ENCODE results near the gene TOGARAM2.

DNA sequence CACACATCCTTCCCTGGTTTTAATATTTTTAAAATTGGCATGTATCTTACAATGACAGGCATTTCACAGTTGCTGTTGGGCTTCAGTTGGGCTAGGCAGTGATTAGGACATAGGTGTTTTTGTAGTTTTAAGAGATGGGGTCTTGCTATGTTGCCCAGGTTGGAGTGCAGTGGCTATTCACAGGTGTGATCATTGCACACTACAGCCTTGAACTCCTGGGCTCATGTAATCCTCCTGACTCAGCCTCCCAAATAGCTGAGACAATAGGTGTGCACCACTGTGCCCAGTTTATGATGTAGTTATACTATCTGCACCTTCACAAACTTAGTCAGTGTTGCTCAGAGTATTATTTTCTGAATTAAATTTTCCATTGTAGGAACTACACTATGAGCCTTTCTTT lies 49.9 kb downstream of the TOGARAM2 start:
- TF ChIP-seq, protein P1, sequence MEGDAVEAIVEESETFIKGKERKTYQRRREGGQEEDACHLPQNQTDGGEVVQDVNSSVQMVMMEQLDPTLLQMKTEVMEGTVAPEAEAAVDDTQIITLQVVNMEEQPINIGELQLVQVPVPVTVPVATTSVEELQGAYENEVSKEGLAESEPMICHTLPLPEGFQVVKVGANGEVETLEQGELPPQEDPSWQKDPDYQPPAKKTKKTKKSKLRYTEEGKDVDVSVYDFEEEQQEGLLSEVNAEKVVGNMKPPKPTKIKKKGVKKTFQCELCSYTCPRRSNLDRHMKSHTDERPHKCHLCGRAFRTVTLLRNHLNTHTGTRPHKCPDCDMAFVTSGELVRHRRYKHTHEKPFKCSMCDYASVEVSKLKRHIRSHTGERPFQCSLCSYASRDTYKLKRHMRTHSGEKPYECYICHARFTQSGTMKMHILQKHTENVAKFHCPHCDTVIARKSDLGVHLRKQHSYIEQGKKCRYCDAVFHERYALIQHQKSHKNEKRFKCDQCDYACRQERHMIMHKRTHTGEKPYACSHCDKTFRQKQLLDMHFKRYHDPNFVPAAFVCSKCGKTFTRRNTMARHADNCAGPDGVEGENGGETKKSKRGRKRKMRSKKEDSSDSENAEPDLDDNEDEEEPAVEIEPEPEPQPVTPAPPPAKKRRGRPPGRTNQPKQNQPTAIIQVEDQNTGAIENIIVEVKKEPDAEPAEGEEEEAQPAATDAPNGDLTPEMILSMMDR (IDR thresholded peaks at IDR 0.05) = no peak
- TF ChIP-seq ZFX (IDR thresholded peaks at IDR 0.05; ENCODE audit: borderline replicate concordance) = no peak

Data from 22Rv1 (cell line).